NCI-H1105 treated with DMSO at 0.1 percent for 48 hours (cell line): ENCODE measurements around the gene RIN1.
"Not testable (repeated sequence)": the region's sequence is repeated elsewhere in the genome, so short reads cannot be mapped to it uniquely, and the experiment has no call there.

Experiments
- DNase-seq: peaks from one replicate; lab custom pipeline; 2025; lab: John Stamatoyannopoulos, UW

The RIN1 gene

GRCh38 chr11:66360406-66361073 is 24.3 kb upstream of the RIN1 start:
- no peak for DNase-seq

- DNase-seq, result no peak
These were observed 23.4 kb upstream of the RIN1 start for GRCh38 chr11:66359662-66360087.

GRCh38 chr11:66350560-66351235 is 14.5 kb upstream of the RIN1 start:
- not testable (repeated sequence) for DNase-seq

- DNase-seq, result no peak
These were observed 12.8 kb upstream of the RIN1 start for GRCh38 chr11:66349084-66349386.

GRCh38 chr11:66347425-66348276 is 11.4 kb upstream of the RIN1 start, which contains the start of gene B4GAT1:
TSS of gene B4GAT1 (minus strand) at chr11:66347629. CDS start at chr11:66347545, 84 bp downstream.
- peak; percentile 80 for DNase-seq

GRCh38 chr11:66346476-66347424 is 10.5 kb upstream of the RIN1 start:
- DNase-seq, result no peak

- no peak for DNase-seq
These were observed 9.0 kb upstream of the RIN1 start for GRCh38 chr11:66345316-66345649.

GRCh38 chr11:66344550-66345315 is 8.5 kb upstream of the RIN1 start, which contains the start of gene BRMS1:
TSS of gene BRMS1 (minus strand) at chr11:66345104. CDS start at chr11:66342234, 2,870 bp downstream.
- peak; percentile 95 for DNase-seq

- no peak for DNase-seq
These were observed 6.9 kb upstream of the RIN1 start for GRCh38 chr11:66343176-66343575.

- no peak for DNase-seq
These were observed 5.4 kb upstream of the RIN1 start for GRCh38 chr11:66341502-66342126.

- DNase-seq, result no peak
These were observed 4.6 kb upstream of the RIN1 start for GRCh38 chr11:66340596-66341501.

- DNase-seq, result no peak
These were observed 3.7 kb upstream of the RIN1 start for GRCh38 chr11:66339686-66340483.

GRCh38 chr11:66339162-66339675 is 3.0 kb upstream of the RIN1 start:
- no peak for DNase-seq

GRCh38 chr11:66338276-66339161 is 2.3 kb upstream of the RIN1 start:
- no peak for DNase-seq

- DNase-seq, result no peak
These were observed 1.1 kb upstream of the RIN1 start for GRCh38 chr11:66337103-66337899.

GRCh38 chr11:66335531-66336233 is 552 bp downstream of the RIN1 start:
- no peak for DNase-seq
